Measurements from ENCODE around the gene NAALADL2.

NAALADL2 gene

GRCh38 chr3:175200391-175201095 is 341.4 kb downstream of the NAALADL2 start:
- DNase-seq (ENCODE audit: low read depth in 2 of 2), result no peak

- DNase-seq (ENCODE audit: low read depth in 2 of 2), result no peak
Observed at GRCh38 chr3:175207361-175207760, 348.2 kb downstream of the NAALADL2 start.

GRCh38 chr3:175208326-175208725 is 349.2 kb downstream of the NAALADL2 start:
- DNase-seq (ENCODE audit: low read depth in 2 of 2), result no peak

GRCh38 chr3:175211466-175211865 is 352.3 kb downstream of the NAALADL2 start:
- no peak for DNase-seq (ENCODE audit: low read depth in 2 of 2)

GRCh38 chr3:175212896-175213295 is 353.8 kb downstream of the NAALADL2 start:
- DNase-seq (ENCODE audit: low read depth in 2 of 2), result no peak

- DNase-seq (ENCODE audit: low read depth in 2 of 2), result no peak
Observed at GRCh38 chr3:175214216-175214615, 355.1 kb downstream of the NAALADL2 start.

GRCh38 chr3:175215833-175216232 is 356.7 kb downstream of the NAALADL2 start:
- no peak for DNase-seq (ENCODE audit: low read depth in 2 of 2)

- no peak for DNase-seq (ENCODE audit: low read depth in 2 of 2)
Observed at GRCh38 chr3:175222356-175222755, 363.2 kb downstream of the NAALADL2 start.

GRCh38 chr3:175224051-175224450 is 364.9 kb downstream of the NAALADL2 start:
- DNase-seq (ENCODE audit: low read depth in 2 of 2), result no peak

- DNase-seq (ENCODE audit: low read depth in 2 of 2), result no peak
Observed at GRCh38 chr3:175226444-175226843, 367.3 kb downstream of the NAALADL2 start.

GRCh38 chr3:175227126-175227525 is 368.0 kb downstream of the NAALADL2 start:
- DNase-seq (ENCODE audit: low read depth in 2 of 2), result no peak

GRCh38 chr3:175233957-175234940 is 375.1 kb downstream of the NAALADL2 start:
- no peak for DNase-seq (ENCODE audit: low read depth in 2 of 2)

- no peak for DNase-seq (ENCODE audit: low read depth in 2 of 2)
Observed at GRCh38 chr3:175238801-175239200, 379.7 kb downstream of the NAALADL2 start.

GRCh38 chr3:175240921-175241320 is 381.8 kb downstream of the NAALADL2 start:
- DNase-seq (ENCODE audit: low read depth in 2 of 2), result no peak

GRCh38 chr3:175242243-175242642 is 383.1 kb downstream of the NAALADL2 start:
- DNase-seq (ENCODE audit: low read depth in 2 of 2), result no peak

GRCh38 chr3:175246234-175246633 is 387.1 kb downstream of the NAALADL2 start:
- DNase-seq (ENCODE audit: low read depth in 2 of 2), result no peak

GRCh38 chr3:175246766-175247165 is 387.6 kb downstream of the NAALADL2 start:
- no peak for DNase-seq (ENCODE audit: low read depth in 2 of 2)

GRCh38 chr3:175247629-175248028 is 388.5 kb downstream of the NAALADL2 start:
- DNase-seq (ENCODE audit: low read depth in 2 of 2), result no peak

- DNase-seq (ENCODE audit: low read depth in 2 of 2), result no peak
Observed at GRCh38 chr3:175248832-175249231, 389.7 kb downstream of the NAALADL2 start.

- no peak for DNase-seq (ENCODE audit: low read depth in 2 of 2)
Observed at GRCh38 chr3:175255698-175256097, 396.6 kb downstream of the NAALADL2 start.

- DNase-seq (ENCODE audit: low read depth in 2 of 2), result no peak
Observed at GRCh38 chr3:175257123-175257522, 398.0 kb downstream of the NAALADL2 start.

GRCh38 chr3:175258763-175259162 is 399.6 kb downstream of the NAALADL2 start:
- no peak for DNase-seq (ENCODE audit: low read depth in 2 of 2)

All from stimulated activated CD8-positive, alpha-beta memory T cell treated with anti-CD3 and anti-CD28 coated beads, Interleukin-15, amount 100 ng/mL, for 4 hours (primary cell).